GM19455 (cell line): ENCODE measurements around the gene DNAJC30.
"Not testable (repeated sequence)": the region's sequence is repeated elsewhere in the genome, so short reads cannot be mapped to it uniquely, and the experiment has no call there.

Source experiments
- ATAC-seq: cut with Tn5 transposase; IDR thresholded peaks from one replicate; pipeline ENCODE4 v1.9.1; 2021; ENCODE audit not compliant: unreplicated experiment

DNAJC30 gene

DNA sequence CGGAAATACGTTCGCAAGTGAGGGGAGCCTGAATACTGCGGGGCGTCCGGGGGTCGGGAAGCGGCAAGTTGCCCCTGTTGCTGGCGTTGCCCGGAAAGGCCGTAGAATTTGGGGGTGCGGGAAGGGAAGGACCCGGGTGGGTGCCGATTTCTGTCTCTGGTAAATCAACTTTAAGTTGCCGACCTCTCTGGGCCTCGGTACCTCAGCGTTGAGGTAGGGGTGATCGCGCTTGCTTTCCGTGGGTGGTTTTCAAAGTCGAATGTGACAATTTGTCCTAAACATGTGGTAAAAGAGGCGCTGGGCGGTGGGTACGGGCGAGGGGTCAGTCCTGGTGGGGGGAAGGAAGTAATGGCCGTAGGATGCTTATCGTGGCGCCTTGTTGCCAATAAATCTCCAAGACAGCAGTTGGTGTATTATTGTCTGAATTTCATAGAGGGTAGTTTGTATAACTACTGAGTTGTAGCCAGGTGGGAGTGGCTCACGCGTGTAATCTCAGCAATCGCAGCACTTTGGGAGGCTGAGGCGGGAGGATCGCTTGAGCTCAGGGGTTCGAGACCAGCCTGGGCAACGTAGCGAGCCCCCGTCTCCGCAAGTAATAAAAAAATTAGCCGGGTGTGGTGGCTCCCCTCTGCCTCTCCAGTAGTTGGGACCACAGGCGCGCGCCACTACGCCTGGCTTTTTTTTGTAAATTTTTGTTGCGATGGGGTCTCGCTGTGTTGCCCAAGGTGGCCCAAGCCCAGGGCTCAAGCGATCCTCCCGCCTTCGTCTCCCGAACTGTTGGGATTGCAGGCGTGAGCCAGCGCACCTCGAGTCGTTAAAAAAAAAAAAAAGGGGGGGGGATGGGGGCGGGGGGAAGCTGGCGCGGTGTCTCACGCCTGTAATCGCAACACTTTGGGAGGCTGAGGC is 788 bp upstream of the DNAJC30 start:
- ATAC-seq: peak; percentile 13

DNA sequence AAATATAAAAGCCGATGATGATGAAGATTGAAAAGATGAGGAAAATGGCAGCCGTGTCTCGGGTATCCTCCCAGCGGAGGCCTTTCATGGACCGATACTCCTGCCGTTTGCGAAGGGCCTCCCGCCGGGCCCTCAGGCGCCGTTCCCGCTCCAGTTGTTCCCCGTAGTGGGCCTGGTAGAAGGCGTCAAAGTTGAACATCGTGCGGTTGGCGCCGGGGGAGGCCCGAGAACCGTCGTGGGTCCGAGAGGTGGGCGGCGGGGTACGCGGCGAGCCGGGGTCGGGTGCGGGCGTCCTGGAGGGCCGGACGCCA is 553 bp downstream of the DNAJC30 start:
- no peak for ATAC-seq

DNA sequence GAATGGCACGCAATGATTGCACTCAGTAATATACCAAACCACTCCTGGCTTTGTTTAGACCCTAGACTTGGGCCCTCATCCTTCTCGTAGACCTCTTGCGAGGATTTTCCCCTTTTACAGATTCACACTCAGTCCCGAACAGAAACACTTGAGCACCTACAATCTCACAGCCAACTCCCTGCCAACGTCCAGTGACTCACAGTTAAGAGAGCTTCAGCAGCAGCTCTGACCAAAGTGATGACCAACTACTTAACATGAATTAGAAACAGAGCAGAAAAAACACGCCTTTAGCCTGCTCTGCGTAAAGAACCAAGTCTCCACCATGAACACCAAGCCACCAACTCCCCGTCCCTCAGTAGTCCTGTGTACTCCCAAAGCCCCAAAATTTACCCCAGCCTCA is 2.2 kb downstream of the DNAJC30 start:
- no peak for ATAC-seq

DNA sequence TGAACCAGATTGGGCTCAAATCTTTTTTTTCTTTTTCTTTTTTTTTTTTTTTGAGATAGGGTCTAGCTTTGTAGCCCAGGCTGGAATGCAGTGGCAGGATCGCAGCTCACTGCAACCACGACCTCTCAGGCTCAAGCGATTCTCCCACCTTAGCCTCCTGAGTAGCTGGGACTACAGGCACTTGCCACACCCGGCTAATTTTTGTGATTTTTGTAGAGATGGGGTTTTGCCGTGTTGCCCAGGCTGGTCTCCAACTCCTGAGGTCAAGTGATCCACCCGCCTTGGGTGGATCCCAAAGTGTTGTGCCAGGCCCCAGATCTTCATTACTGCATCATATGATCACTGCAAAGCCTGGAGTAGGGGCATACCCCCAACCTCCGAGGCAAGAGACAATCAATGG is 2.8 kb downstream of the DNAJC30 start:
- no peak for ATAC-seq

DNA sequence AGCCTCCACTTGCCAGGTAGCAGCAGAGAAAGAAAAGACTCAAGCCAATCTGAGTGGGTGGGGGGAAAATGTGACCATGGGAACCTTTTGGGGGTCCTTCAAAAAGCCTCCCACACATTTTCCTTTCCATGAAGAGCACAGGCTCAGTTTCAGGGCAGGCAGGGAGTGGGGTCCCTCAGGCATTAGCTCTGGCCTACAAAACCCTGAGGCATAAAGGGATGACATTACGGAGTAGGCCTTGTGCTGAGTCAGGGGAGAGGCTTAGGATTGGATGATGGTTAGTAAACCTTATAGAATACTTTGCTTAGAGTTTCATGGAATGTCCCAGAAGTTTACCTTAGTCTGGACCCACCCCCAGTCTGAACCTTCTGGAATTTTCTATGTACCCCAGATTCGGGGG is 3.5 kb downstream of the DNAJC30 start:
- no peak for ATAC-seq

DNA sequence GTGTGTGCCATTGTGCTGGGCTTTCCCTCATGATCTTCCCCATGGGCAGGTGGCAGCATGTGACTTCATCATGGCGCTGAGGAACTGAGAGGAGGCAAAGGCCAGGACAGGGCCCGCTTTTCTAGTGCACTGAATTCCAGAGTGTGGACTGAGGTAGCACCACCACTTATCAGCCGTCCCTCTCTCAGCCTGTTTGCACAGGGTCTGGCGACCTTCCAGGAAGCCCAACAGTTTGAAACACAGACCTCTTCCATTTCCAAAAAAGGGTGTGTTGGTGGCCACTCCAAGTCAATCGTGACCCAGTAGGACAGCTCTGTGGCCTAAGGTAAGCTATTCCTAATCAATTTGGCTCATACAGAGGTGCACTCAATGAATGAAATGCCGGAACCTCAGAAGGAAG is 4.4 kb downstream of the DNAJC30 start:
- no peak for ATAC-seq

DNA sequence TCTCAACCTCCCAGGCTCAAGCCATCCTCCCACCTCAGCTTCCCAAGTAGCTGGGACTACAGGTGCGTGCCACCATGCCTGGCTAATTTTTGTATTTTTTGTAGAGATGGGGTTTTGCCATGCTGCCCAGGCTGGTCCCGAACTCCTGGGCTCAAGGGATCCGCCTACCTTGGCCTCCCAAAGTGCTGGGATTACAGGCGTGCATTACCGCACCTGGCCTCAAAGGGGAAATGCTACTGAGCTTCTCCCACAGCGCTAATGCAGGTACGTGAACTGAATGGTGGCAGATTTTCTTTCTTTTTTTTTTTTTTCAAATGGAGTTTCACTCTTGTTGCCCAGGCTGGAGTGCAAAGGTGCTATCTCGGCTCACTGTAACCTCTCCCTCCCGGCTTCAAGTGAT is 7.2 kb downstream of the DNAJC30 start:
- ATAC-seq: not testable (repeated sequence)

DNA sequence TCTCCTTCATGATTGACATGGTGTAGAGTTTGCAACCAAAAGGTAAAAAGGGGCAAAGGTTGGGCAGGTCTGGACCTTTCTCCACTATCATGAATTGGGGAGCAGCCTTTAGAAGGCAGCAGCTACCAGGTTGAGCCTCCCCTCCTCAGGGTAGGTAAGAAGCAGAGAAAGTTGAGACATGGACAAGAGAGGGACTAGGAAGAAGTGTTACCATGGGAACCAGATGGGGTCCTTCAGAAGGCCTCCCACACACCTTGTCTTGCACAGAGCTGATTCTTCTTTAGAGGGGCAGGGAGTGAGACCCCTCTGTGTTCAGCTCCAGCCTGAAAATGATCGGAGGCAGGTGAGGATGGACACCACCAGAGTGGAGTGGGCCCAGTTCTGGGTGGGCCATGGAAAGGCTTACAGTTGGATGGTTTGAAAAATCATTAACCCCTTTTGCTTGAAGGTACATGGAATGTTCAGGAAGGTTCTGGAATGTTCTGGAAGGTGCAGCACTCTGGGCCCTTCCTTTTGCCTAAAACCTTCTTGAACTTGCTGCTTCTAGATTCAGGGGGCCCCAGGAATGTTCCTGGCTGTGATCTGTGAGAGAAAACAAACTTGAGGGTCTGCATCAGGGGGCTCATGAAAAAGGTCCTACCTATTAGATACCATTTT is 8.7 kb downstream of the DNAJC30 start:
- no peak for ATAC-seq

DNA sequence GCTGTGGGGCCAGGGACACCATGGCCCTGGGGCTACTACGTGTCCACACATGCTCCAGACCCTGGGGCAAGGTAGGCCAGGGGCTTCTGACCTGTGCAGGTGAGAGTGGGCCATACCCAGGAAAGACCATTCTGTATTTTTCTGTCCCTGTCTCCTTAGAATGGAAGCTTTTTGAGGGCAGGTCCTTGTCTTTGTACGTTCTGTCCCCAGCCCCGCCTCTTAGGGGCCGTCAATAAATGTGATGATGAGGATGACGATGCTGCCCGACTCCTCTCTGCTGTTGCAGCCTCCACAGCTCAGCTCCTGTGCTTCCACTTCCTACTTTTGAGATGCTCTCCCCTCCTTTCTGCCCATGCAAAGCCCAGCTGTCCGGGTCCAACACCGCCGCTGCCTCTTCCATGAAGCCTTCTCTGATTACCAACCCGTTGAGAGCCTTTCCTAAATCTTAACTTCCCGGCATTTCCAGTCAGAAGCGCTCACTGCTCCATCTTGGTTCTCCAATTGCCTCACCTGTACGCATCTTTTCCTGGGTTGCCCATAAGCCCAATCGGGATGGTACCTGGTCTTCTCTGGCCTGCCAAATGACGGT is 11.3 kb downstream of the DNAJC30 start:
- ATAC-seq: no peak

DNA sequence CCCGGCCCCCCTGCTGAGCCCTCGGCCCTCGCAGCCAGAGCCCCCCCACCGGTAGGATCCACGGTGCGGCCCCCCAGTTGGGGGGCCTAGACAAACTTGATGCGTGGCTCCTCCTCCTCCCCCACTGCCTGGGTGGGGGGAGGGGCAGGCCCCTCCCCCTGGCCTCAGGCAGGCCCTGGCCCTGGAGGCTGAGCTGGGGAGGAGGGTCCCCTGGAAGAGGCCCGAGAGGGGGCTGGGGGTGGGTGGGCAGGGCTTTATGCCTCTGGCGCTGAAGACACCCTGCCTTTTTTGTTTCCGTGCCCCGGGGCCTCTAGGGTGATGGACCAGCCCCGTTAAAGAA is 12.0 kb downstream of the DNAJC30 start:
- no peak for ATAC-seq

DNA sequence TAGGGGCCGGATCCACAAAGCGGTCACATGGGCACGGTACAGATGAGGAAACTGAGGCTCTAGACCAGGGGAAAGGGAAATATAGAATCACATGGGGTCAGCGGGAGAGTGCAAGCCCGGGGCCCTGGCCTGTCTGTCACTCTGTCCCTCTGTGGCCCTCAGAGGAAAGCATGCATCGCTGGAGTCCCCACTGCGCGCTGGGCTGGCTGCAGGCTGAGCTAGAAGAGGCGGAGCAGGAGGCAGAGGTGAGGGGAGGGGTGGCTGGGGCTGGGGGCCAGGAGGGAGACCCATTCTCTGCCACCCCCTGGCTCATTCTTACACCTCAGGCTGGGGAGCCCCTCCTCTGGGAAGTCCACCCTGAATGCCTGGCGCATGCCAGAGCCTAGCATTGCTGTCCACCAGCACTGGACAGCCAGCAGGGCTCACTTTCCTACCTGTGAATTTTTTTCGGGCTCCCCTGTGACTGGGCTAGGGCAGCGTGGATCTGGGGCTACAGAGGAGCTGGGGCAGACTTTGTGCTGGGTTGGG is 13.3 kb downstream of the DNAJC30 start:
- no peak for ATAC-seq

DNA sequence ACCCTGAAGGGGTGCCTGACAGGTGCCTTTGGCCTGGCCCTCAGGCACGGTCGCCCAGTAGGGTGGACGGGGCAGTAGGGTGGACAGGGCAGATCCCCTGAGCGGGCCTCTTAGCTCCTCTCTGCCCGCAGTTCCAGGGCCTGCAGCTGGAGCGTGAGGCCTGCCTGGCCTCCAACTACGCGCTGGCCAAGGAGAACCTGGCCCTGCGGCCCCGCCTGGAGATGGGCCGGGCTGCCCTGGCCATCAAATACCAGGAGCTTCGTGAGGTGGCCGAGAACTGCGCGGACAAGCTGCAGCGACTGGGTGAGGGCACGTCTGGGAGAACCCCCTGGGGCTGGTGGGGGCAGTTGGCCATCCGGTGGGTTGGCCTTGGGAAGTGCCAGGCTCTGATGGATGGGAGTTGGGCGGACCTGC is 14.0 kb downstream of the DNAJC30 start:
- no peak for ATAC-seq

DNA sequence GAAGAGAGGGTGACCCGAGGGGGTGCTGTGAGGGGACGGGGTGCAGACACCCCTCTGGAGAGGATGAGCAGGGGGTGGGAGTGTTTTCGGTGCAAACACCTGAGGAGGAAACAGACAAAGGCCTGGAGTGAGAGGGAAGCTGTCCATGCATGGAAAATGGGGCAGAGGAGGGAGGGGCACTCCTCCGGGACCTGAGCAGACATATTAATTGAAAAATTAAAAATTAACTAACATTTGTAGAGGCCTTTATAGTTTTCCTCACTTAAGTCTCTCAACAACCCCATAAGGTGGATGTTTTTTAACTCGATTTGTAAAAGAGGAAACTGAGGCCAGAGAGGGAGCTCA is 14.4 kb downstream of the DNAJC30 start:
- no peak for ATAC-seq

DNA sequence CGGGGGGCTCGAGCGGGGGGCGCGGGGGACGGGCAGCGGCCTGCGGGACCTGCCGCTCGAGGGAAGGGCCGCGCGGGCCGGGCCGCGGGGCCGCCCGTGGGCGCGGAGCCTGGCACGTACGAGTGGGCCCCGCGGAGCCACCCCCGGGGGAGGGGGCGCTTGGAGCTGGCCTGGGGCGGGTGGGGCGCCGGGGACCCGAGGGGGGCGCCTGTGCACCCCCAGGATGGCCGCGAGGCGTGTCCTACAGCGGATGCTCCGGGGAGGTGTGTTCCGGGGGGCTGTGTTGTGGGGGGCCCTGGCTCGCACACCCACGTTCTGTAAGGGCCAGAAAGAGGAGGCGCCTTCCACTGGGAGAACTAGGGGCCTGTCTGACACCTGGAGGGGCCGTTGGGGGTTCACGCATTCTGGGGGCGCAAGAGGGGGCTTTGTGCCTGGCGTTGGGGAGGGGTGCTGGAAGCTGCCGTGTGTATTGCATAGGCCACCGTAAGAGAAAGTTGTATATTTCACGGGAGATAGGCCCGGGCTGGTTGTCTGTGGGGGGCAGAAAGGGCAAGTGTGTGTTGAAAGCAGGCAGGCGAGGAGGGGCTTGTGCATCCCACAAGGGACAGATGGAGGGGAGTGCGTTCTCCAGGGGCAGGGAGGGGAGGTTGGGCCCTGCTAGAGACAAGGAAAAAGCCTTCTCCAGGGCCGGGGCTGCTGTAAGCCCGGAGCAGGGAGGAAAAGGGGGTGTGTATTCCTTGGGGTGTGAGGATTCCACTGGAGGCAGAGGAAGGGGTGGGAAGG is 15.0 kb downstream of the DNAJC30 start:
- no peak for ATAC-seq

DNA sequence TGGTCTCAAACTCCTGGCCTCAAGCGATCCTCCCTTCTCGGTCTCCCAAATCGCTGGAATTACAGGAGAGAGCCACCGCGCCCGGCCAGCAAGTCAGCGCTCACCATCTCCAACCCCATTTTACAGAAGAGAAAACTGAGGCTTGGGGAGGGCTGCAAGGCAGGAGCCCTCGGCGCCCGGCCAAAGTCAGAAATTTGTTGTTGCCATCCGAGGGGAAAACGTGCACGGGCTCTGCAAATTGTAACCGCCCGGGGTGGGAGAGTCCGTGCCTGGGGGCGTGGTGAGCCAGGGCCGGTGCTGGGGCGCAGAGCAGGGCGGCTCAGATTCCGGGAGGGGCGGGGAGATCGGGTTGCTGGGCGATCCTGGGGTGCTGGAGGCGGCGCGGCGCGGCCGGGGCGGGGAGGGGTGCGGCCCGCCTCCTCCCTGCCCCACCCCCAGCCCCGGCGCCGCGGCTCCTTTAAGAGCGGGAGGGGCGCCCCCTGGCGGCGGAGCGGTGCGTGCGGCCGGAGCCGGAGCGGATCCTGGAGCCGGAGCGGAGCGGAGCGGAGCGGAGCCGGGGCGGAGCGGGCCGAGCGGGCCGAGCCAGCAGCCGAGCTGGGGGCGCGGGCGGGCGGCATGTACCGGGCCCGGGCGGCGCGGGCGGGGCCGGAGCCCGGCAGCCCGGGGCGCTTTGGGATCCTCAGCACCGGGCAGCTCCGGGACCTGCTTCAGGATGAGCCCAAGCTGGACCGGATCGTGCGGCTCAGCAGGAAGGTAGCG is 15.7 kb downstream of the DNAJC30 start, which contains the start of gene VPS37D:
TSS of gene VPS37D (plus strand) at position 488 of the 759 bp plus-strand sequence. CDS start at position 616, 128 bp downstream.
- ATAC-seq: peak; percentile 86

DNA sequence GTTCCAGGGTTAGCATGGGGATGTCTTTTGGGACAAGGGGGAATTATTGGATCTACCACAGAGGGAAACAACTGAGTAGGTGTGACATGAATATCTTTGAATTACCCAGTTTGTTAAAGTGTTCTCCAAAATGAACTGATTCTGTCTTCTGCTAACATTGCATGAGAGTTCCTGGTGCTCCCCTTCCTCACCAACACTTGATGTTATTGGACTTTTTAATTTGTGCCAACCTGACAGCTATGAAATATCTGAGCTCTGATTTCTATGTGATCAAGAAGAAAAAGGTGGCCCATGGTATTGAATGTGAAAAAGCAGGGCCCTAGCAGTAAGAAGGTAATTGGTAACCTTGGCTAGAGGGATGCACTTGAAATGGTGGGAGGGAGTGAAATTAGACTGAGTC is 20.2 kb downstream of the DNAJC30 start:
- ATAC-seq: no peak

DNA sequence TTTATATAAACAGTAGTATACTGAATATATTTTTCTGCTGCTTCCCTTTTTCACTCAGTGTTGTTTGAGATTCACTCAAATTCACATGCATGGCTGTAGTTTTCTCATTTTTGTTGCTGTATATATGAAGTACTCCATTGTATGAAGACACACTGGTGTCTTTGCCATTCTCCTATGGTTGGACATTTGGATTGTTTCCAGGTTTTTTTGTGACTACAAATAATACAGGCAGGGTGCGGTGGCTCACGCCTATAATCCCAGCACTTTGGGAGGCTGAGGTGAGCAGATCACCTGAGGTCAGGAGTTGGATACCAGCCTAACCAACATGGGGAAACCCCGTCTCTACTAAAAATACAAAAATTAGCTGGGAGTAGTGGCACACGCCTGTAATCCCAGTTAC is 22.7 kb downstream of the DNAJC30 start:
- not testable (repeated sequence) for ATAC-seq

DNA sequence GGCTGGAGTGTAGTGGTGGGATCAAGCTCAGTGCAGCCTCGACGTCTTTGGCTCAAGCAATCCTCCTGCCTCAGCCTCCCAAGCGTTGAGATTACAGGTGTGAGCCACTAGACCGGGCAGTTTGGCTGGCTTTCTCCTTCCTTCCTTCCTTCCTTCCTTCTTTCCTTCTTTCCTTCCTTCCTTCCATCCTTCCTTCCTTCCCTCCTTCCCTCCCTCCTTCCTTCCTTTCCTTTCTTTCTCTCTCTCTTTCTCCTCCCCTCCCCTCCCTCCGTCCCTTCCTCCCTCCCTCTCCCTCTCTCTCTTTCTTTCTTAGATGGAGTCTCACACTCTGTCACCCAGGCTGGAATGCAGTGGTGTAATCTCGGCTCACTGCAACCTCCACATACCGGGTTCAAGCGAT is 23.3 kb downstream of the DNAJC30 start:
- no peak for ATAC-seq

DNA sequence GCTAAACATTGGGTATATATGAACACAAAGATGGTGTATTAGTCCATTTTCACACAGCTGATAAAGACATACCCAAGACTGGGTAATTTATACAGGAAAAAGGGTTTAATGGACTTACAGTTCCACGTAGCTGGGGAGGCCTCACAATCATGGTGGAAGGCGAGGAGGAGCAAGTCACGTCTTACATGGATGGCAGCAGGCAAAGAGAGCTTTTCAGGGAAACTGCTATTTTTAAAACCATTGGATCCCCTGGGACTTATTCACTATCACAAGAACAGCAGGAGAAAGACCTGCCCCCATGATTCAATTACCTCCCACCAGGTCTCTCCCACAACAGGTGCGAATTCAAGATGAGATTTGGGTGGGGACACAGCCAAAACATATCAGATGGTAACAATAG is 27.9 kb downstream of the DNAJC30 start:
- not testable (repeated sequence) for ATAC-seq

DNA sequence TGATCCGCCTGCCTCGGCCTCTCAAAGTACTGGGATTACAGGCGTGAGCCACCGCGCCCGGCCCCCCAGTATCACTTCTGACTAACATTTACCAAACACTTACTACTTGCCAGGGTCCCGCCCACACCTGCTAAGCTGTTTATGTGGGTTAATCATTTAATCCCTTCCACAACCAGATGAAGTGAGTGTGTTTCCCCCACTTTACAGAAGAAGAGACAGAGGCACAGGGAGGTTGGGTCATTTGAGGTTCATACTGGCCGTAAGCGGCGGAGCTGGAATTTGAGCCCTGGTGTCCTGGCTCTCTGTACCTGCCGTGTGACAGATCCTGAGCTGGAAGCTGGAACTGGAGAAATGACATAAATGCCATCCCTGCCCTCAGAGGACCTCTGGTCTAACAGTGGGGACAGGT is 30.7 kb downstream of the DNAJC30 start:
- no peak for ATAC-seq

DNA sequence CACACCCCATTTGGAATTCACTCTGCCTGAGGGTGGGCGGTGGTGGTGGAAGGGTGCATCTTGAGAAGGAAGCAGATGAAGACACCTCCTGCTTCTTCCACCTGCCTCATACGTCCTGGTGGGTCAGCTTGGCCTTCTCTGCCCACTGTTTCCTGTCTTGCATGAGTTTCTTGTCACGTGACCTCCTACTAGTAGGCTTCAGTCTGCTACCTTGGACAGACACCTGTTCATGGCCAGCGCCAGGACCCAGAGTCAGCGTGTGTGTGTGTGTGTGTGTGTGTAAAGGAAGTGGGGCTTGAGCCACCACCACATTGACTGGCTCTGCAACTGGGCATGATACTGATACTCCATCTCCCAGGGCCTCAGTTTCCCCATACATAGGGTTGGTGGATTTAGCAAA is 32.7 kb downstream of the DNAJC30 start:
- ATAC-seq: no peak
